Cardiac muscle cell (in vitro differentiated cells and primary cell): ENCODE data around the gene DOCK1. TPM values are rescaled to one million over a fixed set of nuclear protein-coding genes. Genes with fewer than 3 reads are reported as not detected.
A peak's percentile ranks its signal among the peaks of the same experiment; 100 is the strongest.

ENCODE experiments used
- DNase-seq, 2 donors: peaks; one replicate each; pipeline versions ENCODE4 v3.0.0 to v3.0.0-alpha.2; 2010 to 2017; ENCODE audit warnings: low read depth in 1 of 2, low spot score in 1 of 2
- H3K27ac ChIP-seq: fragments of 200-600 bp; sonication (generic); 2 replicates; pipeline ENCODE4 v1.5.1; 2016
- H3K27me3 ChIP-seq: fragments of 200-600 bp; sonication (generic); 2 replicates; pipeline ENCODE4 v1.6.0; 2016; ENCODE audit warnings: control low read depth
- H3K36me3 ChIP-seq: fragments of 200-600 bp; sonication (generic); 2 replicates; pipeline ENCODE4 v1.5.1; 2016; ENCODE audit warnings: control low read depth
- H3K4me1 ChIP-seq: fragments of 200-600 bp; sonication (generic); 2 replicates; pipeline ENCODE4 v1.8.1; 2017; ENCODE audit warnings: low read depth, mild to moderate bottlenecking, mixed run types
- H3K4me3 ChIP-seq: fragments of 200-600 bp; sonication (generic); 2 replicates; pipeline ENCODE4 v1.5.1; 2016; ENCODE audit warnings: mild to moderate bottlenecking
- H3K9me3 ChIP-seq: fragments of 200-600 bp; sonication (generic); 2 replicates; pipeline ENCODE4 v1.5.1; 2017; ENCODE audit warnings: low read depth, mild to moderate bottlenecking, control low read depth
- CTCF ChIP-seq: IDR thresholded peaks from 2 replicates; pipeline ENCODE4 v1.5.1; 2012; ENCODE audit warnings: low read depth, mild to moderate bottlenecking, low read length
- polyA plus RNA-seq: library from polyadenylated mRNA; unstranded; fragments of >200 nt; fragmentation: Nextera tagmentation; extraction: Ambion mirVana; gene quantifications from 2 replicates; pipeline ENCODE4 v1.2.1, GENCODE V29; 2016
- total RNA-seq: library from RNA; depleted of rRNA; stranded (reverse); fragments of >200 nt; gene quantifications from 2 replicates; pipeline ENCODE4 v1.2.3, GENCODE V29; 2016

The DOCK1 gene
- total and polyA plus RNA-seq, 2 experiments from 2014 or later = 15.0 to 30.6 TPM

DNA sequence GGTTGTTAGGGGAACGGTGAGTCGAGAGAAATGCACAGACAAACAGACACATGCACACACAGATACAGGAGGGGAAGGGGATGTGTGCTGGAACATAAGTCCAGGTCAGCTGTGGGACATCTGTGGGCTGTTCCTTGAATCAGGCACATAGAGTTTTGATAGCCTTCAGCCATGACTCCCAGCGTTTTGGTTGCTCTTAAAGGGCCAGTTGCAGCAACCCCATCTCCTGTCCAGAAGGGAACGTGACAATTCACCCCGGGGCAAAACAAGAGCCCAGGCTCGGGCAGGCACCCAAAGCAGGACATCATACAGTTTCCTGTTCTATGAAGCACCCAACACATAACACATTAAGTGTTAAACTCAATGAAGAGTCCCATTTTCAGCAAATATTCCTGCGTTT lies 281.6 kb downstream of the DOCK1 start:
- no peak overlapping the region for H3K27ac ChIP-seq
- no peaks in the 10 kb centered on the region for H3K4me1 ChIP-seq
- DNase-seq = no peak
- H3K27me3 ChIP-seq = peaks cover 3% of the 10 kb centered on the region
- no peaks in the 10 kb centered on the region for H3K9me3 ChIP-seq
- no peak overlapping the region for H3K4me3 ChIP-seq
- H3K36me3 ChIP-seq = no peaks in the 10 kb centered on the region
- no peak for TF ChIP-seq CTCF

GRCh38 chr10:127189226-127189625 lies 284.0 kb downstream of the DOCK1 start:
- no peak overlapping the region for H3K27ac ChIP-seq
- no peaks in the 10 kb centered on the region for H3K9me3 ChIP-seq
- no peak overlapping the region for H3K4me3 ChIP-seq
- peaks cover 27% of the 10 kb centered on the region for H3K27me3 ChIP-seq
- no peaks in the 10 kb centered on the region for H3K4me1 ChIP-seq
- DNase-seq = no peak
- no peaks in the 10 kb centered on the region for H3K36me3 ChIP-seq
- TF ChIP-seq CTCF = no peak

DNA sequence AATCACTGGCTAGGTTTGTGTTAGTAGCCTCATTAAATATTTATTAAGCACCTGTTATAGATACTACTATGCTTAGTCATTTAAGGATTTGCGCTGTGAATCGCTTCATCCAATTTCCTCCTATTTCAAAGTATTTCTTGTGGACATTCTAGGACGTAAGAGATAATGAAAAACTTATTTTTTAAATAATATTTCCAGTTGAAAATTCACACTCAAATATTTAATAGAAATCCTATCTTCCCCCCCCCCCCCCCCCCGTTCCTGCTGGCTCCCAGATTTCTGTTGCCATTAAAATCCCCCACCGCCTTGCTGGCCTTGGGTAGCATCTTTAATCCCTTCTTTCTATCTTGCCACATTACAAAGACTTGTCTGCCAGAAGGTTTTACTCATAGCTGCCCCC lies 285.2 kb downstream of the DOCK1 start:
- no peak for DNase-seq
- Histone ChIP-seq H3K9me3 (no peaks in the 10 kb centered on the region), H3K4me3 (no peak overlapping the region), H3K36me3 (no peaks in the 10 kb centered on the region), H3K4me1 (peaks cover 7% of the 10 kb centered on the region), H3K27ac (no peak overlapping the region), H3K27me3 (peaks cover 39% of the 10 kb centered on the region)
- TF ChIP-seq CTCF = no peak

GRCh38 chr10:127193125-127193524 lies 287.9 kb downstream of the DOCK1 start:
- Histone ChIP-seq H3K27me3 (peaks cover 65% of the 10 kb centered on the region), H3K9me3 (no peaks in the 10 kb centered on the region), H3K4me1 (peaks cover 11% of the 10 kb centered on the region), H3K4me3 (no peak overlapping the region), H3K36me3 (no peaks in the 10 kb centered on the region), H3K27ac (no peak overlapping the region)
- TF ChIP-seq CTCF = no peak
- DNase-seq = peak in 1 of 2 donors; percentile 31

DNA sequence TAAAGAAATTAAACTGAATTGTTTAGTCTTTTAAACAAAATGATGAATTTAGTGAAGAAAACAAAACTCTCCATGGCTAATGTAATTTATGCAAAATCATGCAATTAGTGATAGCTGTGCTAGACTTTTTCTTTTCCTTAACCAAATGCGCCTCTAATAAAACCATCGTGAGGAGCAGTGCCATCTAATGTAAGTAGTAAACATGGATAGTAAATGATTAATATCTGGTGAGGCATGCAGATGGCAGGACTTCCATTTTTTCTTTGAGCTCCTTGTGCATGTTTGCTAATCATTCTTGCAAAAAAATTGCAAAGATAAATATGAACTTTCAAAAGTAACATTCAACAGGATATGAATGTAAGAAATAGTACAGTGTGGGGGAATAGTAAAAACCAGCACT lies 288.9 kb downstream of the DOCK1 start:
- Histone ChIP-seq H3K4me3 (no peak overlapping the region), H3K27me3 (peaks cover 68% of the 10 kb centered on the region)
- TF ChIP-seq CTCF = no peak

GRCh38 chr10:127194599-127194998 lies 289.4 kb downstream of the DOCK1 start:
- peak overlapping the region; percentile 38 for H3K4me3 ChIP-seq
- H3K36me3 ChIP-seq = no peaks in the 10 kb centered on the region
- peaks cover 68% of the 10 kb centered on the region for H3K27me3 ChIP-seq
- no peak overlapping the region for H3K27ac ChIP-seq
- no peaks in the 10 kb centered on the region for H3K9me3 ChIP-seq
- H3K4me1 ChIP-seq = peaks cover 11% of the 10 kb centered on the region
- no peak for TF ChIP-seq CTCF
- no peak for DNase-seq

More for the DNA sequence above, 288.9 kb downstream of the DOCK1 start:
- H3K36me3 ChIP-seq = no peaks in the 10 kb centered on the region
- H3K4me1 ChIP-seq = peaks cover 11% of the 10 kb centered on the region
- no peak overlapping the region for H3K27ac ChIP-seq
- no peak for DNase-seq
- H3K9me3 ChIP-seq = no peaks in the 10 kb centered on the region
